Measurements from ENCODE around the gene JPH4. TPM values are rescaled to one million over a fixed set of nuclear protein-coding genes. Genes with fewer than 3 reads are reported as not detected.

Gene JPH4
- total RNA-seq, result under 0.01 and 0.22 TPM in 2 replicates

DNA sequence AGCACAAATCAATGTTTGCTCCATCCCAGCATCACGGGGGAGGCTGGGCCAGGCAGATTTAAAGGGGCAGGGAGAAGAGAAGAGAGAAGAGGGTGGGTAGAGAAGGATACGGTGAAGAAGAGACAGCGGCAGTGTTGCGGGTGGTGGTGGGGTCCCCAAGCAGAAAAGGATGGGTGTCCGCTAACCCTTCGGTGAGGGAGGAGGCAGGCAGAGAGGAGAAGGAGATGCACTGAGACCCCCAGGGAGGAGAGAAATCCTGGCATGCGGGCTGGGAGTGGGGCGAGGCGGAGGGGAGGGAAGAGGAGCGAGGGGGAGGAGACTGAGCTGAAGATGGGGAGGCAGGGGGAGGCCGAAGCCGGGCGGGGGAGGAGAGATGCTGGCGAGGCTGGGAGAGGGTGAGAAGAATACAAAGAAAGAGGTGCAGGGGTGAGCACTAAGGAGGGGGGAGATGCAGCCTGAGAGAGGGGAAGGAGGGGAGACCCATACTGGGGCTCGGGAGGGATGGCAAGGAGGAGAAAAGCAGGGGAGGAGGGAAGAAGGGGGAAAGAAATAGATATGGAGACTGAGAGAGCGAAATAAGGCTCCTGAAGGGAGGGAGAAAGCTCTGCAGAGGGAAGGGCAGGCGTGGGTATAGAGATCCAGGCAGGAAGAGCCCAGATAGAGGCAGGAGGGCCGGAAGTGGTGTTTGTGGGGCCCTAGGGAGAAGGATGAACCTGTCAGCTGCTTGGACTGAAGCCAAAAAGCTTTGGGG is at the start of gene JPH4:
Gene JPH4 (minus strand): TSS at position 231 of the 751 bp plus-strand sequence. CDS start 1,337 bp downstream, outside the sequence.

DNA sequence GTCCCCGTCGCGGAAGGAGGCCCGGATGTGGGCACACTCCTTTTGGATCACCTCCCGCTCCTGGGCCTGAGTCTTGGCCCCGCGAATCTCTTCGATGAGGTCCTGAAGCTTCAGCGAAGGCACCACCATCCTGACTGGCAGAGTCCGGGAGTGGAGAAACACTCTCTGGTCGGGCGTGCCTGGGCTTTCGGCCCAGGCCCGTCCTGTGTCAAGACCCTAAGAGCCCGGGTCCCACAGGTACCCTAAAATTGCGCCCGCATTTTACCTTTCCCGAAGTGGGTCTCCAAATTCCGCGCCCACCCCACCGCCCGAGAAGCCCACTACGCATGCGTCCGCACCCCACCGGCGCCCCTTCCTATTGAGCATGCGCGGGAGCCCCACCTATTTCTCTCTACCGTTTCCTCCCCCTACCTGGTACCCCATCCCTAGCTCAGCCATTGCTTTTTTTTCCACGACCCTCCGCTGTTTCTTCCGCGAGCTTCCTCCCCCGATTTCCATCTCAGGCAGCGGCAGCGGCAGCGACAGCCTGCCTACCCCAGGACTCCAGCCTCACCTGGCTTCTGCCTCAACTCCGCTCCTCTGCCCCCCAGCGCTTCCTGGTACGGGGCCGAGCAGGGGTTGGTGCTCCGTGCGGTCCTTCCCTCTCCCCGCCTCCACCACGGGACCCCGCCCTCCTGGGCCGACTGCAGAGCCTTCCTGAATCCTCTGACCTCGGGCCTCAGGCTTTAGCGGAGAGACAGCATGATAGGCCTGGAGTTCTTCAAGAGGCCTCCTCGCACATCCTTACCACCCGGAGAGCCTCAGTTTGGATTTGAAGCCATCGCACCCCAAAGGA is 11.2 kb downstream of the JPH4 start, which contains the start of gene AP1G2:
Gene AP1G2 (minus strand): TSS at position 606 of the 835 bp plus-strand sequence. CDS start 477 bp downstream, at position 129.

DNA sequence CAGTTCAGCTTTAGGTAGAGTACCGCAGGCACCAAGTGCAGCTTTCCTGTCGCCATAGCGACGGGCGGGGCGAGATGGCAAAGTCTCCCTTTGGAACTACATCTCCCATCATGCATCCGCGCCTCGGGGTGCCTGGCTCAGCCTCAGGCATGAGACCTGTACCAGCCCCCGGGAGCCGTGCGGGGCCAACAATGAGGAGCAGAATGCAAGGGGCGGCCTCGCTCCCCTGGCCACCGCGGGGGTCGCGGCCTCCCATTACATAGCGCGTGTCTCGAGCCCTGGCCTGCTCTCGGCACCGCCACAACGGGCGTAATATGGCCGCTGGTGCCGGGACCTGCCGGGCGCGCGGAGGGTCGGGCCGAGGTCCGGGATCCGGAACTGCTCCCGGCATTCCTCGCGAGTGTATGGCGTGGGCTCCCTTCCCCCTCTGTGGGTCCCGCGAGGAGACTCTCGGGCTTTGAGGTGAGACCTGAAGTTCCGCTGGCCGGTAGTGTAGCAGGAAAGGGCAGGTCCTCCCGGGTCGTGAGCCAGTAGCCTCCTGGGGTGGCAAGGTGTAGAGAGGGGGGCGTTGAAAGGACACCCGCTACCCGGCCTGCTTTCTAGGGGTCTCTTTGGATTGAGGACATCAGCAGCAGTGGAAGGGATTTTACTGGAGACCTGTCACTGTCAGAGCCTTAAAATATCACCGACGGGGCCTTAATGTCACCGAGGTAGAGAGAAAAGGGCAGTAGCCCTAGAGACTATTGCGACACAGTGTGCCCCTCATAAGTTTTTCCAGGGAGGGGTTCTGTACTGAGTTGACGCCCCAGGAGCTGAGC is 22.5 kb downstream of the JPH4 start, which contains the start of gene THTPA:
Gene THTPA (plus strand): TSS at position 390 of the 818 bp plus-strand sequence. CDS start 487 bp downstream, outside the sequence.

GRCh38 chr14:23551266-23552028 is 27.1 kb downstream of the JPH4 start, which contains the start of gene ZFHX2:
Gene ZFHX2, minus strand, starts transcription at chr14:23551765. Its CDS starts 16,440 bp downstream, at chr14:23535325.

Other genes starting within 250 kb of the JPH4 start
- gene SLC22A17, start 225.9 kb downstream of the JPH4 start, total RNA-seq, result 22.0 and 46.3 TPM in 2 replicates
- gene EFS, start 213.6 kb downstream of the JPH4 start, total RNA-seq, result 41.6 and 43.8 TPM in 2 replicates
- gene IL25, start 206.0 kb downstream of the JPH4 start, total RNA-seq, result not detected in 2 replicates
- not detected in 2 replicates for gene CMTM5, start 201.7 kb downstream of the JPH4 start, total RNA-seq
- not detected in 2 replicates for gene MYH6, start 170.5 kb downstream of the JPH4 start, total RNA-seq
- not detected in 2 replicates for gene MYH7, start 143.1 kb downstream of the JPH4 start, total RNA-seq
- gene NGDN, start 109.1 kb downstream of the JPH4 start, total RNA-seq, result 35.2 and 36.5 TPM in 2 replicates
- 0.39 TPM in 1 of 2 replicates, not detected in the other for gene ZFHX2, start 27.0 kb downstream of the JPH4 start, total RNA-seq
- 8.7 and 15.3 TPM in 2 replicates for gene THTPA, start 22.5 kb downstream of the JPH4 start, total RNA-seq
- 107 and 122 TPM in 2 replicates for gene AP1G2, start 11.0 kb downstream of the JPH4 start, total RNA-seq
- gene DHRS2, start 57.6 kb upstream of the JPH4 start, total RNA-seq, result 82.9 and 146 TPM in 2 replicates

Measured in placental epithelial cell (primary cell).